Measurements from ENCODE around the gene TDRD1. TPM values are rescaled to one million over a fixed set of nuclear protein-coding genes. Genes with fewer than 3 reads are reported as not detected.

The TDRD1 gene
- total RNA-seq, 1 experiment from 2014 or later = not detected

DNA sequence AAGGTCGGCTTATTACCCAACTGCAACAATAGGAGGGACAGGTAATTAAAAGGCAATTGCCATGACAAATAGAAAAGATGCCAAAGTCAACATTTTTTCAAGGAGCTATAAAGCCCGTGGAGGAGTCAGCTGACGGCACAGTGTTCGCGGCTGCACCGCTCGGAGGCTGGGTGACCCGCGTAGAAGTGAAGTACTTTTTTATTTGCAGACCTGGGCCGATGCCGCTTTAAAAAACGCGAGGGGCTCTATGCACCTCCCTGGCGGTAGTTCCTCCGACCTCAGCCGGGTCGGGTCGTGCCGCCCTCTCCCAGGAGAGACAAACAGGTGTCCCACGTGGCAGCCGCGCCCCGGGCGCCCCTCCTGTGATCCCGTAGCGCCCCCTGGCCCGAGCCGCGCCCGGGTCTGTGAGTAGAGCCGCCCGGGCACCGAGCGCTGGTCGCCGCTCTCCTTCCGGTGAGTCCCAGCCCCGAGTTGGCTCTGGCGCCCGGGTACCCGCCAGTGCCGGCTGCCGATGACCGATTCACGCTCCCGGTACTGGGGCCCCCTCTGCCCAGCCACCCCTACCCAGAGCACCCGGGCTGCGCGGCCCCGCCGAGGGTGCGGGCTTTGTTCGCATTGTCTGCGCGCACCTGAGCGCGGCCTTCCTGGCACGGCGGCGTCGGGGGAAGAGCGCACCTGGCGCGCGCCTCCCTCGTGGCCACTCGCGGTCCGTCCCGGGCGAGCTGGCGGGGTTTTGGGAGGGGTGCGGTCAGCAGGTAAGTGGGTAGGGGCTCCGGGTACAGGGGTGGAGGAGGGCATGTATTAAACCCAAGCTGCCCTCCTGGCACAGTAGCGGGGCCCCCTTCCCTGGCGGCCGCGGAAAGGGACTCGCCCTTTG lies 60.2 kb downstream of the TDRD1 start, which contains the start of gene VWA2:
Gene VWA2, plus strand, starts transcription at position 138 of the 877 bp plus-strand sequence. CDS start 9,460 bp downstream, outside the sequence.
- no peak for DNase-seq (ENCODE audit: low read depth)

DNA sequence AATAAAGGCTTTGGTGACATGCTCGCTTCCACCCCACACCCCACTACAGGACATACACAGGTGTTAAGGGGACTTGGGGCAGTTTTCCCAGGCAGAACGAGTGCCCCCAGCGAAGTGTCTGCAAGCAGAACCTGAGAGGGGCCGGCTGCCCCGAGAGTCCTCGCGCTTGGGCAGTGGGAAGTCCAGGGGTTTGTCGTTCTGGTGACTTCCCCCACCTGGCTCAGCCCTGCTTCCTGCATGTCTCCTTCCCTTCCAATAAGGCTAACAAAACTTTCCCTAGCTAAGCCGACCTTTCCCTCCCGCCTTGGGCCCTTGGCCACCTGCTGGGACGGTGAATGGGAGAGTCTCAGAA lies 60.8 kb downstream of the TDRD1 start:
- no peak for DNase-seq (ENCODE audit: low read depth)

DNA sequence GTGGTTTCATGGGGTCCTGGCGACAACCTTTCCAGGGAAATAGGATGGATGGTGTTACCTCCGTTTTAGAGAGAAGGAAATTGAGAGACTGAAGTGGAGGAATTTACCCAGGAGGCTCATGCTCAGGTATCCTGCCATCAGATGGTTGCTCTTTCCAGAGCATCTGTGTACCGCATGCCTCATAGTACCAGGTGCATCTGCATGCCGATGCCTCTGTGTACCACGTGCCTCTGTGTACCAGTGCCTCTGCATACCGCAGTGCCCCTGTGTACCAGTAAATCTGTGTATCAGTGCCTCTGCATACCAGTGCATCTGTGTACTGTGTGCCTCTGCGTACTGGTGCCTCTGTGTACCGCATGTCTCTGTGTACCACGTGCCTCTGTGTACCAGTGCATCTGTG lies 63.1 kb downstream of the TDRD1 start:
- DNase-seq (ENCODE audit: low read depth) = no peak

DNA sequence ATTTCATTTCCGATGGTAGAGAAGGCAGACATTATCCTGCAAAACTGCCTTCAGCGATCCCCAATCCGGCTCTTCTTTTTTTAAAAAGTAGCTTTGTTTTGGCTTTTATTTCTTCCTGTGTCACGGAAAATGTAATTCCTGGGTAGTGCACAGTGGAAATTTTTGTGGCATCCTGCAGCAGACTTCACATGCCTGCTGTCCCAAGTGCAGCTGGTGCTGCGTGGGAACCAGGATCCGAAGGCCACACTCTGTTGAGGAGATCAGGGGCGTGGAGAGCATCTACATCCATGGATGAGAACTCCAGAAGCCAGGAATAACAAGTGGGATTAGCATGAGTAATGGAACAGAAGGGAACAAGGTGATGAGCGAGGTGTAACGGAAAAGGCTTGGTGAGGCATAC lies 64.5 kb downstream of the TDRD1 start:
- no peak for DNase-seq (ENCODE audit: low read depth)

DNA sequence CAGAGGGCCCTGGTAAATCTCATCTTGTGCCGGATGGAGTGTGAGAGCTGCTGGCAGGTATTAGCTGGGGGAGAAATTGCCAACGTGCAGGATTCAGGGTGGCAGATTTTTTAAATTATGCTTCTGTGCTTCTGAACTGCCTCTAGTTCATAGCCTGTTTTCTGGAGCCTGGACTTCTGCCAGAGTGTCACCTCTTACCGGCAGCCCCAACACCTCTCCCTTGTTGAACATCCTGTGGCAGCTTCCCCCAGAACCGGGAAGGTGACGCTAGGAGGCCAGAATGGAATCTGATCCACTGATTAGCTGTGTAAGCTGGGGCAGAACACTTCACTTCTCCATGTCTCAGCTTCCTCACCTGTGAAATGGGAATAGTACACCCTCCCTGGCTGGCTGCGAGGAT lies 65.0 kb downstream of the TDRD1 start:
- DNase-seq (ENCODE audit: low read depth) = no peak

DNA sequence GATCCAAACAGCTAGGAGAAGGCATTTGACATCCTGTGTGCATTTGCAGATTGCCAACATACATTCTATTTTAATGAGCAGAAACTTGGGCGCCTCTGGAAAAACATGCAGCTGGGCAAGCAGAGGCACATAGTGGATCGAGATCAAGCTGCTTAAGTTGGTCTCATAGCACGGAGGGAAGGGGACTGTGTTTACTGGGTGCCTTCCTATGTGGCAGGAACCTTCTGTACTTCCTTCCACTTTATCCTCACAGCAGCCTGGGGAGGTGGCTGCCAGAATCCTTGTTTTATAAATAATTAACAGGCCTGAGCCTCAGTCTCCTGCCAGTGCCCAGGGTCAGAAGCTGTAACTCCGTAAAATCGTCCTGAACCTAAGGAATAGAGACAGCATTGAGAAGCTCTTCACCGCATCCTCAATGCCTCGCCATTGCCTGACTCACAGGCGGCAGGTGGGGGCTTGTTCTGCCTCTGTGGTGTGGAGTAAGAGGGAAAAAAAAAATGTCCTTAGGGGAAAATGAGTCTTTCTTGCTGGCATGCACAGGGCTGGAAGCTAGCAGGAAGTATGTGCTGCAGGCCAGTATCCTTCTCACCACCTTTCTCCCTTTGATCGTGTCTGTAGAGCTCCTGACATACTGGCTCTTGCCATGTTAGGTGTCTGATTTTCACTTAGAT lies 66.1 kb downstream of the TDRD1 start:
- DNase-seq (ENCODE audit: low read depth) = peak; percentile 84

DNA sequence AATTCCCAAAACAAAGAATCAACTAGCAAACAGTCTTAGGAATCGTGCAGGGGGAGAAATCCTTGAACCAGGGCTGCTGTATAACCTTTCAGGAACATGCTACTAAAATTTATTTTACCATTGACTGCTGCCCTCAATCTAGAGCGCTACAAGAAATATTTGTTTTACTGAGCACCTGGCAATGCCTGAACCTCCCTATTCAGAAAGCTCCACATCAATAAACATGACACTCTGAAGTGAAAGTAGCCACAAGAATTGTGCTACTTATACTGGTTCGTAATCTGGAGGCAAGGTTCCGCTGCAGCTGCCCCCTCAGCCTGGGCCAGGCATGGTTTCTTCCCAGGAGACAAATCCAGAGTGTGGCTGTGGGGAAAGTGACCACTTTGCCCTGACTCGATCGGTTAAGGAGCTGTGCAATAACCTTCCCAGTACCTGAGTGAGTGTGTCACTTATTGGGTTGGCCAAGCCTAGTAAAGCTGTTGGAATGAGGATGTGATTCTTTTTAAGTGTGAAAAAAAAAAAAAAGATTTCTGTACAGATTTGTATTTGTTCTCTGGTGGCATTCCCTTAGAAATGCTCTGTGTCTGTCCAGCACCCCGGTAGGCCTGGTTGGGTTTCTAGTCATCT lies 67.6 kb downstream of the TDRD1 start:
- DNase-seq (ENCODE audit: low read depth) = peak; percentile 51

DNA sequence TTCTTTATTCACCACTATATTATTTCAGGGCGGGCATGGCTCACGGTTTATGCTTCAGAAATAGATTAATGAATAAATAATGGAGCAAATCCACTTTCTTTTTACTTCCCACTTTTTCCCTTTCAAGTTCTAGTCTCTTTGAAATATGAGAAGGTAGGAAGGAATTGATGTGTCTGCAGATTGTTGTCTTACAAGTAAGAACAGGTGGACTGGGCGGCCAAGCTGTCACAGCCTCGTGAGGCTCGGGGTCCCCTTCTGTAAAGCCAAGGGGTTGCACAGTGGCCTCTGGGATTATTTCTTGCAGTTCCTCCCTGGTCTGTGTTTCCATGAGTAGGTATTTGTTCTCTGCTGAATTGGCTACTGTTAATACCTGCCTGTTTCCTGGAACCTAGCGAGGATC lies 71.1 kb downstream of the TDRD1 start:
- DNase-seq (ENCODE audit: low read depth) = no peak

DNA sequence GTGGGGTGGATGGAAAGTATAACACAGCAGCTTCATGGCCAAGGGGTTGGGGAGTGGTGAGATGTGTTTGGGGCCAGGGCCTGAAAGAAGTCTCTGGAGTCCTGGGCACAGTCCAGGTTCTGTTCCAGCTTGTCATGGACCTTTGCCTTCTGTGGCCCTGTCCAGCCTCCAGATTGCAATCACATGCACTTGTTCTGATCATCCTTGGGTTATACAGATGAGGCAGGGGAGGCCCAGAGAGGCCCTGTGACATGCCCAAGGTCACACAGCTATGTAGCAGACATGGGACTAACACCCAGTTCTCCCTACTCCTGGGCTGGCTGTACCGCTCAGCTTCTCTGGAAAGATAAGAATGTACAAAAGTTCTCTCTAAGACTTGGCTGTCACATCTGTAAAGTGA lies 71.6 kb downstream of the TDRD1 start:
- no peak for DNase-seq (ENCODE audit: low read depth)

DNA sequence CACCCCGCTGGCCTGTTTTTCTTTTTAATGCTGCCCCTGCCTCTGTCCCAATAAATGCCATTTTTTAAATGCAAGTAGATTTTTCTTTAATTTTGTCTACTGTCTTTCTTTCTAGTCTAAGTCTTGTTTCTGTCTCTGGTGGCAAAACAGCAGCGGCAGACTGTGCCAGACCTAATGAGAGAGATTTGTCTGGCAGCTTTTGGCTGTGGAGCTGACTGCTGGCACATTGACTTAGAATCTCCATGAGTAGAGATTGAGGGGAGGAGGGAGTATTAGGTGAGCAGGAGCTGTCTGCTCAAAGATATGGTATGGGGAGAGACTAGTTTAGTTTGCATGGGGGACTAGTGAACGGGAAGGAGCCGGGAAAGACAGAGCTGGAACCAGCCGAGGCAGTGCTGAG lies 72.9 kb downstream of the TDRD1 start:
- DNase-seq (ENCODE audit: low read depth) = no peak

DNA sequence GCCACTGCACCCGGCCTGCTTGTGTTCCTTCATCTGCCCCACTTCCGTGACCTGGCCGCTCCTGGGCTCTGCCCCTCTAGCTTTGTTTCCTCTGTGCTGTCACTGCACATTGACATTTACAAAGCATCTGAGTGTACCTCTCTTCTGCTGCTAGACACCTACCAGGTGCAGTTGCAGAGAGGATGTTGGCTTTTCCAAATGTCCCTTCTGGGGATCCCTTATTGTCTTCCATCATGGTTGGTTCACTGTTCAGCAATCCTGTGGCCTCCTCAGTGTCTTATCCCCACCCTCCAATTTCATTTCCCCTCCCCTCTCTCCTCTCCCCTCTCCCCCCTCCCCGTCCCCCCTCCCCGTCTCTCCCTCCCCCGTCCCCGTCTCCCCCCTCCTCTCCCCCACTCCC lies 73.7 kb downstream of the TDRD1 start:
- DNase-seq (ENCODE audit: low read depth) = no peak

DNA sequence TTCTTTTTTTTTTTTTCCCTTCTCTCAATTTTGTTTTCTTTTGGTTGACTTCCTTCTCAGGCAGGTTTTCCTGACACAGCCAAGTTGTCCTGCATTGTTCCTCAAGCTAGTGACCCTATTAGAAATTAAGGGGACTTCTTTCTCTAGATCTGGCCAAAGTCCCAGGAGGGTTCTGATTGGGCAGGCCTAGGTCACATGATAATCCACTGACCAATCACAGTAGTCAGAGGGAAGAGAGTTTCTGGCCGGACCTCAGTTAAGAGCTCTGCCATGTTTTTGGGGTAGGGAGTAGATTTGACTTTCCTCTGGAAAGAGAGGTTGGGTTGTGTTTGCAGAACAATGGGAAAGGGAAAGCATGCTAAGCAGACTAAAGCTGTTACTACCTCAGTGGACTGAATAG lies 76.1 kb downstream of the TDRD1 start:
- no peak for DNase-seq (ENCODE audit: low read depth)

DNA sequence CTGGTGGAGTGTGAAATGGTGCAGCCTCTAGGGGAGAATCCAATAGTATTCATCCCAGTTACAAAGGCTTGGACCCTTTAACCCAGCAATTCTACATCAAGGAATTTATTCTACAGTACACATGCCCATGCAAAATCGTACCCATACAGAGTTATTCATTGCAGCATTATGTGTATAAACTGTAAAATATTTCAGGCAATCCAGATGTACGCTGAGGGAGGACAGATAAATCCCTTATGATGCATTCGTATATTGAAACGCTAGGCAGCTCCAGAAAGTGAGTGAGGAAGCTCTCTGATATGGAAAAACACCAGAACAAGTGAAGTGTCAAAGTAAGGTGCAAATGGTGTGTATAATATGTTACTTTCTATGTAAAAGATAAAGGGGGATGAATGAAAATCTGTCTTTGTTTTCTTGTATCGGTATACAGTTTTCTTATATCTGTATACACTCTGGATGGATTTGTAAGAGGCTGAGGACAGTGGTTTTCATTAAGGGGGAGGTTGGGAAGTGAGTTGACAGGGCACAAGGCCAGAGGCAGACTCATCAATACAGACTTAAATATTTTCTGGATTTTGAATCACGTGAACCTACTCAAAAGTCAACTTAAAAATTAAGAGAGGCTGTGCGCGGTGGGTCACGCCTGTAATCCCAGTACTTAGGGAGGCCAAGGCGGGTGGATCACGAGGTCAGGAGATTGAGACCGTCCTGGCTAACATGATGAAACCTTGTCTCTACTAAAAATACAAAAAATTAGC lies 77.0 kb downstream of the TDRD1 start:
- no peak for DNase-seq (ENCODE audit: low read depth)

DNA sequence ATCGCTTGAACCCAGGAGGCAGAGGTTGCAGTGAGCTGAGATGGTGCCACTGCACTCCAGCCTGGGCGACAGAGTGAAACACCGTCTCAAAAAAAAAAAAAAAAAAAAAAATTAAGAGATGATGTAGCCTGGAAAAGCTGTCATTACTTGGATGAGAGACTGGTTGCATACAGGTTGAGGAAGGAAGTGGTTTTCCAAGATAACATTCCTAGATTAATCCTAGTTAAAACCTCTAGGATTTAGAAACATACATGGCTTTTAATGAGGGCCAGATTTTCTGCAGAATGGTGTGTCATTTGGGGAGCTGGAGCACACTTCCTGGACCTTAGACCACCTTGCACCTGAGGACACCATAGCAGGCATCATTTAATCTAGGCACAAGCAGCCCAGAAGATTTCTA lies 77.7 kb downstream of the TDRD1 start:
- DNase-seq (ENCODE audit: low read depth) = peak; percentile 56

DNA sequence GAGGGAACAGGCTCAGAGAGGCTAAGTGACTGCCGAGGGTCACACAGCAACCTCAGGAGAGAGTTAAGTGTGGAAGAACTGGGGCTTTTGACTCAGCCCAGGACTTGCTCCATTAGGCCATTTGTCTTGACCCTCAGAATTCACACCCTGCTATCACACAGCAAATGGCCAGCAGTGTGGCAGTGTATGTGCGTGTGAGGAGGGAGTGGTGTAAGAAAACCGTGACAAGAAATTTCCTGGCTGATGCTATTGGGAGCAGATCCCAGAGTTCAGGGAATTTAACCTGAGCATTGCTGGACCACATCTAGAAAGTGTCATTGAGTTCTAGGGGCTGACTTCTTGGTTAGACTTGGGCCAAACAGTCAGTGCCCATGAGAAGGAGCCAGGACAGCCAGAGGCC lies 78.3 kb downstream of the TDRD1 start:
- no peak for DNase-seq (ENCODE audit: low read depth)

DNA sequence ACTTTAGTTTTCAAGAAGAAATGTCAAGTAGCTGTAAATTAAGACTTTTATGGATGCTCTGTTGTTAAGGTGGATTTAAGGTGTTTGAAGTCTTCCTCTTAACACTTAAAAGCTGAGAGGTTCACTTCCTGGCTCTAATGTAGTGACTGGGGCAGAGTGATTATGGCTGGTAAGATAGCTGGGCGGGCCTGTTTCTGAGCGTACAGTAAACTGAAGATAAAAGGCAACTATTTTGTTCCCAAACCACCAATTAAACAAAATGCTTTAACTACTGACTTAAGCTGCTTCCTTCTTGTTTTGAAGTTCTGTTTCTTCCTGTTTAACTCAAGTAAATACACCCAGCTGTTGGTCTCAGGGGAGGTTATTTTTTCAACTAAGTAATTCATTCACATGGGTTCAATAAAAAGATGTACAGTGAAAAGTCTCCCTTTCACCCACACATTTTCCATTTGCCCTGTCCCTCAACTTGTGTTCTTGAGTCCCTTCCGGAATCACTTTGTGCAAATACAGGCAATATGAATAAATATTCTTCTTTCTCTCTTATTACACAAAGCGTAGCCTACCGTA lies 79.2 kb downstream of the TDRD1 start:
- peak; percentile 31 for DNase-seq (ENCODE audit: low read depth)

DNA sequence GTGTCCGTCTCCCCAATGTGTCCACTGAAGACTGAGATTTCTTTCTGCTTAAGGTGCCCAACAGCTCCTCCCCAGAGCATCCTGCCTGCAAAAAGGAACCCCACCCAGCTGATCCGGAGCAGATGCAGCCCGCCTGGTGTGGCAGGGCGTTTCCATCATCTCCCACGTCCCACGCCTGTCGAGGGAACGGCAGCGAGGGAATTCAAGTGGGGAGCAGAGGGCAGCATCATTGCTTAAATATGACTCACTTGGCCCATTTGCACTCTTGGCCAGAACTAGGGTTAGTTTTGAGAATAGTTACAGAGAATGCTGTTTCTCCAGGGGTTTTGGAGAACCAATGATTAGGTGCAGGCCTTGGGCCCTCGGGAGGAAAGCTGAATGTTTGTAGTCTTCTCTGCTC lies 80.7 kb downstream of the TDRD1 start:
- no peak for DNase-seq (ENCODE audit: low read depth)

DNA sequence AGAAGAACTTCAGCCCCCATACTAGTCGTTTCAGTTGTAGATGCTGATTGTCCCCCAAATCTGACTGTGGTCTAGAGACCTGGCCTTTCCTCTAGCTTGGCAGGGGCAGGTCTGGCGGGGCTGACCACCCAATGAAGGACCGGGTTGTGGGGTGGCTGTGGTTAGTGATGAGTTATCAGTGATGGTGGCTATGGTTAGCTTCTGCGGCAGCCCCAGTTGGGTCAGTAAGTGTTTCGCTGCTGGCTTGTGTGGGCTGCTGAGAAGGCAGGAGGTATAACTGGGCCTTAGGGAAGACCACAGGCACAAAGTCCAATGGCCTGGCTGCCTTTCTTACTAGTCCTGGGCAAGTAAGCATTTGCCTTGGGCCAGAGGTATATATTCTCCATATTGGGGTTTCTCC lies 81.2 kb downstream of the TDRD1 start:
- no peak for DNase-seq (ENCODE audit: low read depth)

DNA sequence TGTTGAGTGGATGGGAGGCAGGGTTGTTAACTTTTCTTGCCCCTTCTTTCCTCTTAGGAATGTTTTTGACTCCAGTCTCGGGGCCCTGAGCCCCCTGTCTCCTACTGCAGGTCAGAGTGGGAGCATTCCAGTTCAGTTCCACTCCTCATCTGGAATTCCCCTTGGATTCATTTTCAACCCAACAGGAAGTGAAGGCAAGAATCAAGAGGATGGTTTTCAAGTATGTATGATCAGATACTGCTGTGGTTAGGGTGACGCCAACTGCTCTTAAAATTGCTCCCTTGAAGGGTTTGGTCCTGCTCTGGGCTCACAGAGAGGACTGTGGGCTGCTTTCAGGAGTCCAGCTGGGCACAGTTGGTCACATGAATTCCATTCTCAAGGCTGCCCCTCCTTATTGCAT lies 81.9 kb downstream of the TDRD1 start:
- peak; percentile 88 for DNase-seq (ENCODE audit: low read depth)

DNA sequence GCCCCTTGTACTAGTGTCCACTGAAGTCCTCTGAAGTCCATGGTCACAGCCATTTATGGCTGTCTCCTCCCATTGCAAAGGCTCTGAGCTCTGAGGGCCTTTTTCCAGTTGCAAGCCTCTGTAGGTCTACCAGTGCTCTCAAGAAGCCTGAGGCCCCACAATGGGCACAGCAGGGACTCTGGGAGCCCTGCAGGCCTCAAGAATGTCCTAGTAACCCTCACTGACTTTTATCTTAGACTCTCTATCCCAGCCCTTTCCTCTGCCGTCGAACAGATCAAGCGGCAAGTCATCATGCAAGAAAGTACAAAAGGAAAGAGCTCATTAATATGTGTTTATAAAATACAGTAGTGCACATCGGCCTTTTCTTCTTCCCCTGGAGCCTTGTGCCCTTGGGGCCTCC lies 83.3 kb downstream of the TDRD1 start:
- no peak for DNase-seq (ENCODE audit: low read depth)

DNA sequence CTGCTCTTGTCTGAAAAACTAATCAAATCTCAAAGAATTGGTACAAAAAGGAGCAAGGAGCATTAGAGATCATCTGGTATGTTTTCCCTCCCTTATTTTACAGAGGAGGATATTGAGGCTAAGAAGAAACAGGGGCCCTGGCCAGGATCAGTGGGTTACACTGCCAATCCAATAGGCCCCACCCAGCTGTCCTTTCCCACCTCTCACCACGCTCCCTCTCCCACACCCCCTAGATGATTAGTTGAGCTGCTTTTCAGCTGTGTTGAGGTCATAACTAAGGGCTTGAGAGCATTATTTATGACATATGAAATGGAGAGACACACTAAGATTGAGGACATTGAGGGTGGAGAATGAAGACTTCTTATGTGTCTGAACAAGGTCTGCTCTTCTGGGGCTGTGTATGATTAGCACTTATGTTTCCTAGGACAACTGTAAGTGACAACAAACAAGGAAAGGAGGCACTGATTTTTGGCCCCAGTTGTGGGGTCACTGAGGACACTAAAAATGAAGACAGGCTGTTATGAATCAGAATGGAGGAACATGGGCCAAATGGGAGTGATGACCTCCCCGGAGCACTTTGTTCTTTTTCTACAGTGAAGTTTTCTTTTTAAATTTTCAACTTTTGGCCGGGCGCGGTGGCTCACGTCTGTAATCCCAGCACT lies 86.4 kb downstream of the TDRD1 start:
- DNase-seq (ENCODE audit: low read depth) = peak; percentile 39

Measured in M059J (cell line).